CD4-positive, alpha-beta memory T cell (primary cell): Measurements from ENCODE around the gene SLC26A9. TPM values are rescaled to one million over a fixed set of nuclear protein-coding genes. Genes with fewer than 3 reads are reported as not detected.

ENCODE experiments used
- CTCF ChIA-PET: fragments of 350-600 bp; sonication (Branson Sonifier 250); formaldehyde crosslinking; loops from one replicate; lab custom pipeline; 2021; ENCODE audit warnings: inconsistent platforms; ENCODE audit not compliant: partially characterized antibody; lab: Charles Lee
- POLR2A ChIA-PET: fragments of 350-600 bp; sonication (Branson Sonifier 250); formaldehyde crosslinking; loops from one replicate; lab custom pipeline; 2021; ENCODE audit not compliant: partially characterized antibody; lab: Charles Lee
- DNase-seq, 5 donors: peaks; one replicate each; pipeline versions ENCODE4 v3.0.0 to v3.0.0-alpha.2; 2020 to 2022; ENCODE audit warnings: mixed read lengths in 1 of 5
- H3K27ac ChIP-seq: one replicate; pipeline ENCODE4 v1.7.0; 2013; ENCODE audit warnings: low read depth, low read length
- H3K27me3 ChIP-seq: 2 replicates; pipeline ENCODE4 v1.7.0; 2013; ENCODE audit warnings: mild to moderate bottlenecking, low read length, moderate library complexity; ENCODE audit not compliant: insufficient read depth
- H3K36me3 ChIP-seq: 2 replicates; pipeline ENCODE4 v1.7.0; 2013; ENCODE audit warnings: mild to moderate bottlenecking, low read length, moderate library complexity; ENCODE audit not compliant: insufficient read depth
- H3K4me1 ChIP-seq: 2 replicates; pipeline ENCODE4 v1.7.0; 2013; ENCODE audit warnings: mild to moderate bottlenecking, low read length, moderate library complexity; ENCODE audit not compliant: insufficient read depth
- H3K4me3 ChIP-seq, 2 donors: one replicate each; pipeline ENCODE4 v1.7.0; 2013; ENCODE audit warnings: low read length in 2 of 2, mild to moderate bottlenecking in 1 of 2
- H3K9me3 ChIP-seq, 2 donors: one replicate each; pipeline ENCODE4 v1.7.0; 2013; ENCODE audit warnings: low read length in 2 of 2, control low read depth in 1 of 2; ENCODE audit not compliant: control insufficient read depth in 1 of 2
- H3K27ac Mint-ChIP-seq, 7 donors: one replicate each; pipeline ENCODE4 v1.8.0; 2020 to 2021; ENCODE audit warnings: mixed read lengths in 7 of 7, mild to moderate bottlenecking in 6 of 7, inconsistent platforms in 3 of 7, moderate library complexity in 3 of 7
- H3K27me3 Mint-ChIP-seq, 2 donors: one replicate each; pipeline ENCODE4 v1.8.0; 2020 to 2021; ENCODE audit warnings: mixed read lengths in 2 of 2
- H3K36me3 Mint-ChIP-seq, 2 donors: one replicate each; pipeline ENCODE4 v1.8.0; 2020 to 2021; ENCODE audit warnings: mixed read lengths in 2 of 2, inconsistent platforms in 1 of 2, mild to moderate bottlenecking in 1 of 2
- H3K4me1 Mint-ChIP-seq, 4 donors: one replicate each; pipeline ENCODE4 v1.8.0; 2020 to 2021; ENCODE audit warnings: mixed read lengths in 4 of 4, mild to moderate bottlenecking in 1 of 4
- H3K4me3 Mint-ChIP-seq, 8 donors: one replicate each; pipeline ENCODE4 v1.8.0; 2020 to 2021; ENCODE audit warnings: mixed read lengths in 8 of 8, mild to moderate bottlenecking in 7 of 8, moderate library complexity in 6 of 8, inconsistent platforms in 3 of 8
- H3K9me3 Mint-ChIP-seq, 8 donors: one replicate each; pipeline ENCODE4 v1.8.0; 2020 to 2021; ENCODE audit warnings: mixed read lengths in 8 of 8, mild to moderate bottlenecking in 5 of 8, inconsistent platforms in 3 of 8, moderate library complexity in 1 of 8
- intact Hi-C: fragments of 100-400 bp; cut with micrococcal nuclease; formaldehyde crosslinking; loops from one replicate; pipeline ENCODE4 v1.15.1; 2023
- polyA plus RNA-seq, 2 donors: library from polyadenylated mRNA; unstranded; fragments of 300-500 nt; fragmentation: Illumina TruSeq; gene quantifications; one replicate each; pipeline ENCODE4 v1.2.3, GENCODE V29; 2021
- total RNA-seq, 2 experiments: library from RNA; stranded (reverse); gene quantifications; one replicate each; pipeline ENCODE4 v1.2.3, GENCODE V29; 2021

The SLC26A9 gene
- total and polyA plus RNA-seq, 4 experiments from 2014 or later = not detected

DNA sequence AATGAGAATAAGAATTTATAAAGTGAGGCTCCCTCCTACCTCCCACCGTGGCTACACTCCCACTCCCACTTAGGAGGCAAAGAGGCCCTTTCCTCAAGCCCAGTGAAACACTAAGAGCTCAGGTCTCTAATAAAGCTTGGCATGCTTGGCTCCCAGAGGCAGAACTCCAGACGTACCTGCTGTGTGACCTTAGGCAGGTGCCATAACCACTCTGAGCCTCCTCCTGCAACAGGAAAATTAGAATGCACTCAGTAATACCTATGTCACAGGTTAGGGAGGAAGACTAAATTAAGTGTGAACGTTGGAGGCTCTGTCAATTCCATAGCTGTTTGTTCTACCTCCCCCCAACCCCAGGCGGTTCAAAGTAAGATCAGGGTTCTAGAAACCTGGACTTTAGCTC is 16.5 kb upstream of the SLC26A9 start:
- no peaks in the 10 kb centered on the region for H3K9me3 ChIP-seq
- H3K27me3 Mint-ChIP-seq = peaks cover 8 to 10% of the 10 kb centered on the region in 2 donors
- no peak for DNase-seq
- H3K4me1 ChIP-seq = no peaks in the 10 kb centered on the region
- CTCF ChIA-PET = interaction anchor here (1.4 to 3.0 kb wide), 2 partner anchors 8 to 18 kb away, joined by 5 to 14 read pairs; no protein-coding TSS in a partner anchor
- H3K27ac Mint-ChIP-seq = no peak overlapping the region
- H3K9me3 Mint-ChIP-seq = no peaks in the 10 kb centered on the region
- no peaks in the 10 kb centered on the region for H3K36me3 Mint-ChIP-seq
- POLR2A ChIA-PET = no interaction called here
- intact Hi-C loops = no loop called here
- H3K36me3 ChIP-seq = no peaks in the 10 kb centered on the region
- H3K27me3 ChIP-seq = no peaks in the 10 kb centered on the region
- no peak overlapping the region for H3K27ac ChIP-seq
- H3K4me3 Mint-ChIP-seq = no peak overlapping the region
- no peaks in the 10 kb centered on the region for H3K4me1 Mint-ChIP-seq
- H3K4me3 ChIP-seq = no peak overlapping the region

DNA sequence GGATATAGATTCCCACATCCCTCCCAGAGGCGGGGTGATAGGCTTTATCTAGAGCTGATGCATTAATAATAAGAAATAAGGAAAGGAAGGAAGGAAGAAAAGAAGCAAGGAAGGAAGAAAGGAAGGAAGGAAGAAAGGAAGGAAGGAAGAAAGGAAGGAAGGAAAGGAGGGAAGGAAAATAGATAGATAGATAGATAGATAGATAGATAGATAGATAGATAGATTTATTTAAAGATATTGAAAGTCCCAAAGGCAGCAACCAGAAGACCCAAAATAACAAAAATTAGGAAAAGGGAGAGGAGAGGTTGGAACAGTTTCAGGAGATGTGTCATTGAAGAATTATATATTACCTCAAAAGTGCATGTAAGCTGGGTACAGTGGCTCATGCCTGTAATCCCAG is 12.2 kb upstream of the SLC26A9 start:
- no peaks in the 10 kb centered on the region for H3K4me1 ChIP-seq
- H3K4me3 ChIP-seq = no peak overlapping the region
- Mint-ChIP-seq H3K4me1 (no peaks in the 10 kb centered on the region), H3K9me3 (peaks cover 0 to 2% (median 0%) of the 10 kb centered on the region in 8 donors), H3K36me3 (no peaks in the 10 kb centered on the region), H3K27ac (peak overlapping the region in 1 of 7 donors; percentile 61), H3K4me3 (peak overlapping the region in 1 of 8 donors; percentile 15), H3K27me3 (peaks cover 6 to 7% of the 10 kb centered on the region in 2 donors)
- H3K27me3 ChIP-seq = no peaks in the 10 kb centered on the region
- H3K36me3 ChIP-seq = no peaks in the 10 kb centered on the region
- no peak overlapping the region for H3K27ac ChIP-seq
- POLR2A ChIA-PET = no interaction called here
- no peaks in the 10 kb centered on the region for H3K9me3 ChIP-seq
- DNase-seq = no peak
- CTCF ChIA-PET = interaction anchor here (1.5 kb wide), 1 partner anchor 22 kb away, joined by 5 read pairs; no protein-coding TSS in a partner anchor
- intact Hi-C loops = no loop called here

DNA sequence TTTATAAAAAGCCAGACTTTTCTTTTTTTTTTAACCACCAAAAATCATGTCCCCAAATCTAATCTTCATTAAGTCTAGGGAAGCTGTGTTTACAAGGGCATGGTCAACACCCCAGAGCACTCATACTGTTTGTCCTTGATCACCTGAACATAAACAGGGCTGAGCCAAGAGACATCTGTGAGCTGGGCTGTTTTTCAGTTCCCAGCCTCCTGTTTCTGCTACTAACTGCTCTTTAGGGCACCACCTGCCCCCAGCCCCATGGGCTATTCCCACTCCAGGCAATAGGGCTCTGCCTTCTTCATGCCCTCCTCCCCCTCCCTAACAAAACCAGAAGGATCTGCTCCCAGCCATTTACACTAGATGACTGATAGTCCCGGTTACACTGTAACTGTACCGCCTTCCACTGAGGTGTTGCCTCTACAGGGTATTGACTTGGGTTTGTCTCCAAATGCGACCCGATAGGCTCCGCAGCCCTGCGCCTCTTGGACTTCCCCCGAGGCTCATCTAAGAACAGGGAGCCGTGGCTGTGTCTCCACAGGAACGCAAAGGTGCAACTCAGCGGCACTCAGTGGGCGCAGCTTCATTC is 11.7 kb upstream of the SLC26A9 start:
- H3K4me1 ChIP-seq = no peaks in the 10 kb centered on the region
- intact Hi-C loops = no loop called here
- POLR2A ChIA-PET = no interaction called here
- no peak for DNase-seq
- no peaks in the 10 kb centered on the region for H3K9me3 ChIP-seq
- no peaks in the 10 kb centered on the region for H3K4me1 Mint-ChIP-seq
- H3K4me3 Mint-ChIP-seq = peak overlapping the region in 1 of 8 donors; percentile 15
- H3K4me3 ChIP-seq = no peak overlapping the region
- no peaks in the 10 kb centered on the region for H3K27me3 ChIP-seq
- no peaks in the 10 kb centered on the region for H3K36me3 ChIP-seq
- CTCF ChIA-PET = interaction anchor here (1.5 kb wide), 1 partner anchor 22 kb away, joined by 5 read pairs; no protein-coding TSS in a partner anchor
- no peak overlapping the region for H3K27ac ChIP-seq
- peaks cover 6% of the 10 kb centered on the region in 2 donors for H3K27me3 Mint-ChIP-seq
- no peaks in the 10 kb centered on the region for H3K36me3 Mint-ChIP-seq
- peaks cover 0 to 2% (median 0%) of the 10 kb centered on the region in 8 donors for H3K9me3 Mint-ChIP-seq
- H3K27ac Mint-ChIP-seq = no peak overlapping the region

DNA sequence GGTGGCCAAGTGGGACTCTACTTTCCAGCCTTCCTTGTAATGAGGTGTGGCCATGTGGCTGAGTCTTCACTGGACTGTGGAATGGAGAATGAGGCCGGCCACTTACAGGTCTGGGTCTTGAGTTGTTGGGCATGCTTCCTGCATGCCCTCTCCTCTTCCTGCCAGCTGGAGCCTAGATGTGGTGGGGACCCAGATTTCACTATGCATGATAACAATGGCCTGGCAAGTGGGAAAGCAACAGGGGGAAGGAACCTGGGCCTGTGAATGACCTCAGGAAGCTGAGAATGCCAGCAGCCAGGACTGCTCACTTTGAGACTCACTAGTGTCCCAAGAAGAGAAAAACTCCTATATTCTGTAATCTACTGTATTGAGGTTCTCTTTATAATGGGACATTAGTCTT is 8.5 kb upstream of the SLC26A9 start:
- DNase-seq = no peak
- no peaks in the 10 kb centered on the region for H3K9me3 ChIP-seq
- Mint-ChIP-seq H3K36me3 (no peaks in the 10 kb centered on the region), H3K27me3 (peaks cover 0 to 4% of the 10 kb centered on the region in 2 donors), H3K9me3 (peaks cover 0 to 2% (median 0%) of the 10 kb centered on the region in 8 donors), H3K27ac (no peak overlapping the region), H3K4me1 (no peaks in the 10 kb centered on the region), H3K4me3 (no peak overlapping the region)
- CTCF ChIA-PET = interaction anchor here (1.0 to 1.6 kb wide), 2 partner anchors 9 to 26 kb away, joined by 4 to 5 read pairs; no protein-coding TSS in a partner anchor
- no peaks in the 10 kb centered on the region for H3K4me1 ChIP-seq
- no peak overlapping the region for H3K4me3 ChIP-seq
- no peak overlapping the region for H3K27ac ChIP-seq
- intact Hi-C loops = no loop called here
- no peaks in the 10 kb centered on the region for H3K27me3 ChIP-seq
- POLR2A ChIA-PET = no interaction called here
- H3K36me3 ChIP-seq = no peaks in the 10 kb centered on the region

DNA sequence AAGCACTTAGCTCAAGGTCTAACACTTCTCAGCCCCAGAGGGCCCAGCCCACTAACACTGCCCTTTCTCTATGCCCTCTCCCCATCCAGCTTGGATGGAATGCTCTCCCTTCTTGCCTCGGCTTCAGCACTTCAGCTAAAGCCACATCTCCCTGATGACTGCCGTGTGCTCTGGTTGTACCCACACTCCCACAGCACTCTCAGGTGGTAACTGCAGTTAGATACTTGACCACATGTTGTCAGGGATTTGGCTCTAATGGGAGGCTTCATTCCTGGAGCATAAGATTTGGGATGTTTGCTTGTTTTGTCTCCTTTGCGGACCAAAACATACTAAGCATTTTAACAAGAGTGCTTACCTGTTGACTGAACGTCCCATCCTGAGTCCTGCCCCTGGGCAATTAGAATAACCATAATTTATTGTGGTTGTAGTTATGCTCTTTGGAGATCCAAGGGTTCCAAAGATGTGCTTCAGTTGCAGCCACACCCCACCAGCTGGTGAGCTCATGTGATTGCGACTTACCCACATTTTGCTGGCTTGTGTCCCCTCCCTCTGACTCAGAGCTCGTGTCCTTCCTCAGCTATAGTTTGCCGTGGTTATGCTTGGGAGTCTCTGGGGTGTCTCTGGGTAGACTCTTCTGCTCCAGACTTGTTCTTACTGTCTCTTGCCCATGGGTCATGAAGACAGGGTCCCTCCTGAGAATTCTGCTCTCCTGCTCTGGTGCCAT is 7.7 kb upstream of the SLC26A9 start:
- no peak overlapping the region for H3K4me3 Mint-ChIP-seq
- intact Hi-C loops = no loop called here
- ChIA-PET POLR2A (no interaction called here), CTCF (interaction anchor here (1.0 to 1.6 kb wide), 3 partner anchors 9 to 159 kb away, joined by 4 to 5 read pairs (median 4); no protein-coding TSS in a partner anchor)
- Histone ChIP-seq H3K27ac (no peak overlapping the region), H3K36me3 (no peaks in the 10 kb centered on the region), H3K4me3 (no peak overlapping the region), H3K4me1 (no peaks in the 10 kb centered on the region), H3K27me3 (no peaks in the 10 kb centered on the region), H3K9me3 (no peaks in the 10 kb centered on the region)
- H3K27me3 Mint-ChIP-seq = peaks cover 3 to 7% of the 10 kb centered on the region in 2 donors
- no peak for DNase-seq
- H3K9me3 Mint-ChIP-seq = peaks cover 0 to 2% (median 0%) of the 10 kb centered on the region in 8 donors
- H3K4me1 Mint-ChIP-seq = no peaks in the 10 kb centered on the region
- H3K36me3 Mint-ChIP-seq = no peaks in the 10 kb centered on the region
- no peak overlapping the region for H3K27ac Mint-ChIP-seq

DNA sequence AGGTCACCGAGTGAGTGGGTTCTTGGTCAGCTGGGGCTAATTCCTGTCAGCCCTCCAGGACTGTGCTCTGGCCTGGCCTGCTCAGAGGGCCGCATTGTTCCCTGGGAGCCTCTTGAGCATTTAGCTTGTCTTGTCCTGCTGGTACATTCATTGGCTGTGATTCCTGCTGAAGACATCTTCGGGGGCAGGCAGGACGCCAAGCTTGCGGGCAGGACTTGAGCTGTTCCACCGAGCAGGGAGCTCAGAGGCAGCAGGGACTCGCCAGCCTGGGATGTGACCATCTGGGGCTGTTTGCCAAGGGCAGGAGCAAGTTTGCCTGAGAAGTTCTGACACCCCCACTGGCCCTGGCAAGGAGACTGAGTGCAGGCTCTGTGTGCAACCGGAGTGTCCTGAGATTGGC is 7.0 kb upstream of the SLC26A9 start:
- H3K4me1 ChIP-seq = no peaks in the 10 kb centered on the region
- H3K4me1 Mint-ChIP-seq = no peaks in the 10 kb centered on the region
- H3K4me3 Mint-ChIP-seq = no peak overlapping the region
- intact Hi-C loops = no loop called here
- no peak for DNase-seq
- H3K27me3 Mint-ChIP-seq = peaks cover 6 to 7% of the 10 kb centered on the region in 2 donors
- no peak overlapping the region for H3K4me3 ChIP-seq
- no peaks in the 10 kb centered on the region for H3K9me3 ChIP-seq
- POLR2A ChIA-PET = no interaction called here
- no peaks in the 10 kb centered on the region for H3K36me3 ChIP-seq
- H3K27me3 ChIP-seq = no peaks in the 10 kb centered on the region
- peaks cover 0 to 2% (median 0%) of the 10 kb centered on the region in 8 donors for H3K9me3 Mint-ChIP-seq
- H3K27ac ChIP-seq = no peak overlapping the region
- no peaks in the 10 kb centered on the region for H3K36me3 Mint-ChIP-seq
- CTCF ChIA-PET = interaction anchor here (1.2 kb wide), 1 partner anchor 158 kb away, joined by 4 read pairs; no protein-coding TSS in a partner anchor
- H3K27ac Mint-ChIP-seq = no peak overlapping the region

DNA sequence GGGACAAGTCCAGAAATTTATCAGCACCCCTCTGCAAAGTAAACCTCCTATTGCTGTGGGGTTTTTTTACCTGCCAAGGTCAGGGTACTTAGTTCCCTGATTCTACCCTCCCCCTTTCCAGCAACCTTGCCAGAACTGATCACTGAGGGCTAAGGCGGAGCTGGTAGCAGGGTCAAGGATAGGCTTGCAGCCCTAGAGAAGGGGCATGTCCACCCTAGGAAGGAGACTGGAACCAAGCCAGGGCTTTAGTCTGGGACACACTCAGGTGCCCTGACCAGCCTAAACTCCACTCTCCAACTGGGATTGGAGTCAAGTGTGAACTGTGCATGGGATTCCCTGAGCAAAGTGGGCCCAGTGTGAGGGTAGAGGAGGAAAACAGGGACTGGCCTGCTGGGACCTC is 6.5 kb upstream of the SLC26A9 start:
- Histone ChIP-seq H3K4me3 (no peak overlapping the region), H3K4me1 (no peaks in the 10 kb centered on the region), H3K27ac (no peak overlapping the region), H3K9me3 (no peaks in the 10 kb centered on the region), H3K36me3 (no peaks in the 10 kb centered on the region), H3K27me3 (peaks cover under 1% of the 10 kb centered on the region)
- no peak for DNase-seq
- intact Hi-C loops = no loop called here
- no peak overlapping the region for H3K27ac Mint-ChIP-seq
- peaks cover 0 to 2% (median 0%) of the 10 kb centered on the region in 8 donors for H3K9me3 Mint-ChIP-seq
- H3K4me3 Mint-ChIP-seq = no peak overlapping the region
- no peaks in the 10 kb centered on the region for H3K4me1 Mint-ChIP-seq
- ChIA-PET POLR2A (no interaction called here), CTCF (no interaction called here)
- H3K36me3 Mint-ChIP-seq = no peaks in the 10 kb centered on the region
- H3K27me3 Mint-ChIP-seq = peaks cover 6 to 9% of the 10 kb centered on the region in 2 donors
